ENCODE data around the gene MOG. TPM values are rescaled to one million over a fixed set of nuclear protein-coding genes. Genes with fewer than 3 reads are reported as not detected.

MOG gene
- total RNA-seq, 1 donor from 2014 or later, result not detected

- DNase-seq (ENCODE audit: low read depth, low spot score), result no peak
These were observed 18.7 kb downstream of the MOG start for GRCh38 chr6:29675561-29675960.

GRCh38 chr6:29676981-29677601, 20.2 kb downstream of the MOG start:
- no peak for DNase-seq (ENCODE audit: low read depth, low spot score)

- DNase-seq (ENCODE audit: low read depth, low spot score), result no peak
These were observed 21.2 kb downstream of the MOG start for GRCh38 chr6:29678114-29678513.

- DNase-seq (ENCODE audit: low read depth, low spot score), result no peak
These were observed 23.1 kb downstream of the MOG start for GRCh38 chr6:29679962-29680361.

GRCh38 chr6:29680416-29680815, 23.5 kb downstream of the MOG start:
- no peak for DNase-seq (ENCODE audit: low read depth, low spot score)

GRCh38 chr6:29680904-29681303, 24.0 kb downstream of the MOG start, which contains the start of gene ZFP57:
TSS of gene ZFP57 (minus strand) at chr6:29681152. CDS start at chr6:29677003, 4,149 bp downstream.
- no peak for DNase-seq (ENCODE audit: low read depth, low spot score)

- no peak for DNase-seq (ENCODE audit: low read depth, low spot score)
These were observed 24.9 kb downstream of the MOG start for GRCh38 chr6:29681811-29682210.

GRCh38 chr6:29685718-29686326, 28.9 kb downstream of the MOG start:
- no peak for DNase-seq (ENCODE audit: low read depth, low spot score)

- no peak for DNase-seq (ENCODE audit: low read depth, low spot score)
These were observed 37.7 kb downstream of the MOG start for GRCh38 chr6:29694637-29695036.

- no peak for DNase-seq (ENCODE audit: low read depth, low spot score)
These were observed 39.5 kb downstream of the MOG start for GRCh38 chr6:29696147-29697125.

- peak; percentile 2 for DNase-seq (ENCODE audit: low read depth, low spot score)
These were observed 45.7 kb downstream of the MOG start for GRCh38 chr6:29702519-29703103.

GRCh38 chr6:29705389-29706231, 48.7 kb downstream of the MOG start:
- no peak for DNase-seq (ENCODE audit: low read depth, low spot score)

GRCh38 chr6:29708432-29709179, 51.7 kb downstream of the MOG start:
- no peak for DNase-seq (ENCODE audit: low read depth, low spot score)

- DNase-seq (ENCODE audit: low read depth, low spot score), result no peak
These were observed 52.3 kb downstream of the MOG start for GRCh38 chr6:29709188-29709587.

- no peak for DNase-seq (ENCODE audit: low read depth, low spot score)
These were observed 53.5 kb downstream of the MOG start for GRCh38 chr6:29710281-29710941.

- DNase-seq (ENCODE audit: low read depth, low spot score), result no peak
These were observed 64.0 kb downstream of the MOG start for GRCh38 chr6:29720863-29721262.
